COLO829 (cell line): ENCODE data around the gene ADAMTS14.
"Not testable (repeated sequence)": the region's sequence is repeated elsewhere in the genome, so short reads cannot be mapped to it uniquely, and the experiment has no call there.

Experiments
- DNase-seq: peaks from one replicate; pipeline ENCODE4 v3.0.0; 2012; ENCODE audit warnings: low spot score

ADAMTS14 gene

GRCh38 chr10:70656489-70656888 lies 15.8 kb upstream of the ADAMTS14 start:
- peak; percentile 33 for DNase-seq

GRCh38 chr10:70657041-70657440 lies 15.3 kb upstream of the ADAMTS14 start:
- no peak for DNase-seq

DNA sequence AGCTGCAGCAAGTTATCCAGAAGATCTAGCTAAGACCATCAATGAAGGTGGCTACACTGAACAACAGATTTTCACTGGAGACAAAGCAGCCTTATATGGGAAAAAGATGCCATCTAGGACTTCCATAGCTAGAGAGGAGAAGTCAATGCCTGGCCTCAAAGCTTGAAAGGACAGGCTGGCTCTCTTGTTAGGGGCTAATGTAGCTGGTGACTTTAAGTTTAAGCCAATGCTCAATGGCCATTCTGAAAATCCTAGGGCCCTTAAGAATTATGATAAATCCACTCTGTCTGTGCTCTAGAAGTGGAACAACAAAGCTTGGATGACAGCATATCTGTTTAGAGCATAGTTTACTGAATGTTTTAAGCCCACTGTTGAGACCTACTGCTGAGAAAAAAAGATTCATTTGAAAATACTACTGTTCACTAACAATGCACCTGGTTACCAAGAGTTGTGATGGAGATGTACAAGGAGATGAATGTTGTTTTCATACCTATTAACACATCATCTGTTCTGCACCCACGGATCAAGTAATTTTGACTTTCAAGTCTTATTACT lies 13.6 kb upstream of the ADAMTS14 start:
- no peak for DNase-seq

DNA sequence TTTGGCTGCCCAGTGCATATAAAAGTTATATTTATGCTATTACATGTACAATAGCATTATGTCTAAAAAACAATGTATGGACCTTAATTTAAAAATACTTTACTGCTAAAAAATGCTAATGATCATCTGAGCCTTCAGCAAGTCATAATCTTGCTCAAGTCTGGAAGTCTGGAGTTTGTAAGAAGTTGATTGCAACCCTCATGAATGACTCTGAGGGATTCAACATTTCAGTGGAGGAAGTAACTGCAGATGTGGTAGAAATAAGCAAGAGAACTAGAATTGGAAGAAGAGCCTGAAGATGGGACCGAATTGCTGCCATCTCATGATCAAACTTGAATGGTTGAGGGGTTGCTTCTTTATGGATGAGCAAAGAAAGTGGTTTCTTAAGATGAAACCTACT lies 13.0 kb upstream of the ADAMTS14 start:
- no peak for DNase-seq

DNA sequence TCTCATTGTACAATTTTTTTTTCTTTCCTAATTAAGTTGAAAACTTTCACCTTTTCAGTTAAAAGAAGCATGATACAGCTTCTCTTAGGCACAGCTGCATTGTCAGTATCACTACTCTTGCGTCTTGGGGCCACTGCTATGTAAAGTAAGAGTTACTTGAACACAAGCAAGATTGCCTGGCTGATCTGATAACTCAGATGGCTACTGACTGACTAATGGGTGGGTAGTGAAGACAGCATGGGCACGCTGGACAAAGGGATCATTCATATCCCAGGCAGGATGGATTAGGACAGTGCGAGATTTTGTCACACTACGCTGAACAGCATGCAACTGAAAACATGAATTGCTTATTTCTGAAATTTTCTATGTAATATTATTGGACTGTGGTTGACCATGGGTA lies 11.6 kb upstream of the ADAMTS14 start:
- peak; percentile 62 for DNase-seq

- no peak for DNase-seq
Observed at GRCh38 chr10:70661623-70662361, 10.5 kb upstream of the ADAMTS14 start.

DNA sequence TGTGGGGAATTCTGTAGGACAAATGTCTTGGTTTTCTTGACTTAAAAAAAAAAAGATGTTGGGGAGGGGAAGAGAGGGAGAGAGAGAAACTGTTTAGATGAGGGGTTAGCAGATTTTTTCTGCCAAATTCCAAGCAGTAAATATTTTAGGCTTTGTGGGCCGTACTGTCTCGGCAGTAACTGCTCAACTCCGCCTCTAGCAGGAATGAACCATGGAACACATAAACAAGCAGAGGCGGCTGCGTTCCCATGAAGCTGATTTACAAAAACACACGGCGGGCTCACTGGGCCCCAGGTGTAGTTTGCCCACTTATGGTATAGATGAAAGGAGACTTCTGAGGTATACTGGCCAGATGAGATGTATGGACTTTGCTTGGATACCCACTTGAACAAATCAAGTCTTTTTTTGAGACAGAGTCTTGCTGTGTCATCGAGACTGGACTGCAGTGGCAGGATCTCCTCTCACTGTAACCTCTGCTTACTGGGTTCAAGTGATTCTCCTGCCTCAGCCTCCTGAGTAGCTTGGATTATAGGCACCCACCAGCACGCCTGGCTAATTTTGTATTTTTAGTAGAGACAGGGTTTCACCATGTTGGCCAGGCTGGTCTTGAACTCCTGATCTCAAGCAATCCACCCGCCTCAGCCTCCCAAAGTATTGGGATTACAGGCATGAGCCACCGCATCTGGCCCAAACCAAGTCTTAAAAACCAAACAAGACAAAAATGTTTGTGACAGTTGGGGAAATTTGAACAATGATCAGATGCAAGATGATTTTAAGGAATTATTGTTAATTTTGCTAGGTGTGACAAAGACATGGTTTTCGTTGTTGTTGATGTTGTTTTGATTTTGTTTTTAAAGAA lies 9.7 kb upstream of the ADAMTS14 start:
- DNase-seq = no peak

GRCh38 chr10:70663458-70664409 lies 8.6 kb upstream of the ADAMTS14 start:
- not testable (repeated sequence) for DNase-seq

- peak; percentile 67 for DNase-seq
Observed at GRCh38 chr10:70664702-70665195, 7.6 kb upstream of the ADAMTS14 start.

DNA sequence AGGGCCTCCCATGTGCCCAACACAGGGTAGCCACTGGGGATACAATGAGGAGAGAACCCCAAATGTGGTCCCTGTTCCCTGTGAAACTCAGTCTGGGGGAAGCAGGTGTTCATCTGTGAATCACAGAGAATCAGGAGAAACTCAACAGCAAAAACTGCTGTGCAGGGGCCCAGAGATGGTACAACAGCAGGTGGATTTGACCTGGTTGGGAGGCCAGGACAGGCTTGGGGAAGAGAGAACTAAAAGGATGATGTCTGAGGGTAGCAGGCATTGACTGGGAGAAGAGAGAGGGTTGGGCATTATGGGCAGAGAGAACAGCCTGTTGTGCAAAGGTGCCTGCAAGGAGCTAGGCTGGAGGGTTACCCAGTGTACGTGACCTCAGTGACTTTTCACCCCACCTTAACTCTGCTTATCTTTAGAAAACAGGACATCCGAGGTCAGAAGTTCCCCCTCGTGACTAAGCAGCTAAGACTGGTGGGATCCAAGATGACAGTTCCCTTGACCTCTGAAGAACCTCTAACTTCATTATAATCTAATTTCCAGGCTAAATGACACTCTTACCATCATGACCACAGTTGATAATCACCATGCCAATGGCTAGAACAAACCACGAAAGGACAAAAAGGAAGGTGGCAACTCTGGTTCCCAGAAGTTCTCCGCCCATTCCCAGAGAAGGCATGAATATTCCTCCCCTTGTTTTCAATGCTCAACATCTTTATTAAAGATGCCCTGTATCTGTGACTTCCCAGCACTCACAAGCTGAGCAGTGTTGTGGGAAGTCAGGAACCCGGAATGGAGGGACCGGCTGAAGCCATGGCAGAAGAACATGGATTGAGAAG lies 5.1 kb upstream of the ADAMTS14 start:
- DNase-seq = no peak

GRCh38 chr10:70667818-70668217 lies 4.5 kb upstream of the ADAMTS14 start:
- not testable (repeated sequence) for DNase-seq

- no peak for DNase-seq
Observed at GRCh38 chr10:70668454-70668970, 3.8 kb upstream of the ADAMTS14 start.

DNA sequence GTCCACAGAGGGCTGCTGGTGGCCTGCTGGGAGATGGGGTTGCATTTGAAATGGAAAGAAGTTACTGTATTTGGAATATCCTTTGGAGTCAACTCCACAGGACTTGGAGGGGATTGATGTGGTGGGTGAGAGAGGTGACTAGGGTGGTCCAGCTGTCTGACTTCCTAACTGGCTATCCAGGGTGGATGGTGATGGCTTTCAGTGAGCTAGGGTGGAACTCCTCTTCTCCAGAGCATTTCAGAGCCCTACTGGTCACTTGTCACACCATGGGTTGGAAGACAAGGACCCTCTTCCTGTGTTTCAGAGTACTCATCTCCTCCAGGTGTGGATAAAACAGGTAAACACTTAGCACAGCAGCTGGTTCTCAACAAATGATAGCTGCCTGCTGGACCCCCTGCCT lies 3.3 kb upstream of the ADAMTS14 start:
- no peak for DNase-seq

GRCh38 chr10:70669732-70670317 lies 2.5 kb upstream of the ADAMTS14 start:
- no peak for DNase-seq

DNA sequence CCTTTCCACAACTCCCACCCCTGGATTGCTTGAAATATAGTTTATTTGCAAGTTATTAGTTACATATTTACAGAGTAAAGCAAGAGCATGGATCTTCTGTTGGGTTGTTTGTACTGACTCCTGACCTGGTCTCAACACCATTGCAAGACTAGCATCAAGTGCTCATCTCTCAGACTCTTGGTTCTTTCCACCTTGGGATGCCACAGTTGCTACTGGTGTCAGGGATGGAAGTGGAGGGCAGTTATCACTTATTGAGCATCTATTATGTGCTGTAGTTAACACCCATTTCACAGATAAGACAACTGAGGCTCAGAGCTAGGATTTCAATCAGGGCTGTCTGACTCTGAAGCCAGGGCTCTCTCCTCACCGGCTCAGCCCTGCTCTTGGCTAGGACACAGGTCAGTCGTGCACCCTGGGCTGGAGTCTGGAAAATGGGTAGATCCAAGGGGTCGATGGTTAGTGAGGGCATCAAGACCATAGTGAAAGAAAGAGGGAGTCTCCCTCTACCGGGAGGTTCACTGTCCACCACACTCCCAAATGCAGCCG lies 614 bp upstream of the ADAMTS14 start:
- no peak for DNase-seq

DNA sequence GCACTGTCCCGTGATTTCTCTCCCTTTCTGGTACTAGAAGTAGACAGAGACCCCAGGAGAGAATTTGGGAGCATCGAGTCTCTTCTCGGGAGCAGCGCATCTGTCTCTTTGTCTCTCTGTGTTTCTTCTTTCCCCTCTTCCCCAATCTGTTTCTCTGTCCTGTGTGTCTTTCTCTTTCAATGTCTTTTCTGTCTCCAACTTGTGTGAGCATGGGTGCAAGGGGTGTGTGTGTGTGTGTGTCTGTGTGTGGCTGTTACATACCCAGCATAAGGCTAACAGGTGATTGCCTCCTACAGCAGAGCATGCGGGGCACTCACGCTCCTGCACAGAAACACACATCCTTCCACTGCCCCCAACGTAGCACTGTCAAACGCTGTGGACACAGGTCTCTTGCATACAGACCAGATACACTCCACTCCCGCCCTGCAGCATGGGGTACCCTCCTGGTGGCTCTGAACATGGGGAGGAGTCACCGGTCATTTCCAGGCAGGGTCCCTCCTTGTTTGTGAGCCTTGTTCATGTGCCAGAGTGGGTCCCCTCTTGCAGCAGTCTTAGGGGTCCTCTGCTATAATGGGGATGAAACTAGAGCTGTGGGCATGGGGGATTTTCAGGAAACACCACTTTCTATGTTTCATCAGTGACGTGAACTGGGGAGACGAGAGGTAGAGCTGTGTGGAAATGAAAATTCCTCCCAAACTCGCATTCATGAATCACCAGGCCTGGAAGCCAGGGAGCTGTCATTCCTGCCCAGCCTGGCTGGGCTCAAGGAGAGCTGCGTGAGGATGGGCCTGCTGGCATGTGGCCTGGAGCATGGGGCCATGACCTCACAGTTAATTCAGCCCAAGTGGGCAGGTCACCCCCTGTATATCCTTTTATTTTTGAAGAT lies 980 bp downstream of the ADAMTS14 start:
- DNase-seq = no peak

DNA sequence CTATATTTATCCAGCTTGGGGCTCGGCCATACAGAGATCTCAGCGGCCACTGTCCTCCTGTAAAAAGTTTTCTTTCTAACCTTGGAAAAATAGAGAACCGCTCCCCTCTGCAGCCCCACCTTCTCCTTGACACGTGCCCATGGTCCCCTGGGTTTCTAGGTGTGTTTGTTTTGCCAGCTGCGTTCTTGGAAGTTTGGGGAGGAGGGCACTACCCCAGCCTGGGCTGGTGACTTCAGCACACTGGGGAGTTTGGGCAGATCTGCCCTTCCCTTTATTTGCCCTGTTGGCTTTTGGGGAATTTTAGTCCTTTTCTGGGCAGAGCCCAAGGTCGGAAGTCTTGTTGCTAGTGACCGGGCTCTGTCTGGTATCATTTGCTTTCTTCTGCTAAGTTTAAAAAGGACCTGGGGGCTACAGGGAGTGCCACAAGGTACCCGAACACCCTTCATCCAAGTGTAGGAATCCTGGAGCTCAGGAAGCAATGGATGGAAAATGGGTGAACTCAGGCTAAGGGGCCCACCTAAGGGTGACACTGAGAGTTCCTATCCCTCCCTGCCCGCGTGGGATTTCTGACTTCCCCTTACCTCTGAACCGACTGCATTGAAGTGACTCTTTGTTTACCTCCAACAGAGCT lies 1.7 kb downstream of the ADAMTS14 start:
- DNase-seq = no peak
